Mononuclear cell (primary cell): ENCODE measurements around the gene ANKRD13D. TPM values are rescaled to one million over a fixed set of nuclear protein-coding genes. Genes with fewer than 3 reads are reported as not detected.
A peak's percentile ranks its signal among the peaks of the same experiment; 100 is the strongest.
"Not testable (repeated sequence)": the region's sequence is repeated elsewhere in the genome, so short reads cannot be mapped to it uniquely, and the experiment has no call there.

Source experiments
- H3K27me3 ChIP-seq: 2 replicates; pipeline ENCODE4 v1.6.0; 2011; ENCODE audit warnings: low read length, control low read depth; ENCODE audit not compliant: insufficient read depth
- H3K4me1 ChIP-seq: 2 replicates; pipeline ENCODE4 v1.5.1; 2011; ENCODE audit warnings: mild to moderate bottlenecking, low read length, control low read depth; ENCODE audit not compliant: insufficient read depth
- H3K4me3 ChIP-seq: 2 replicates; pipeline ENCODE4 v1.5.1; 2011; ENCODE audit warnings: mild to moderate bottlenecking, low read length, moderate library complexity
- H3K9me3 ChIP-seq: 2 replicates; pipeline ENCODE4 v1.5.1; 2011; ENCODE audit warnings: low read depth, mild to moderate bottlenecking, control low read depth, low read length
- total RNA-seq: library from RNA; depleted of rRNA; stranded (reverse); fragments of >200 nt; gene quantifications from one replicate; pipeline ENCODE4 v1.2.3, GENCODE V29; 2012

ANKRD13D gene
- total RNA-seq, 1 donor: 48.4 TPM

DNA sequence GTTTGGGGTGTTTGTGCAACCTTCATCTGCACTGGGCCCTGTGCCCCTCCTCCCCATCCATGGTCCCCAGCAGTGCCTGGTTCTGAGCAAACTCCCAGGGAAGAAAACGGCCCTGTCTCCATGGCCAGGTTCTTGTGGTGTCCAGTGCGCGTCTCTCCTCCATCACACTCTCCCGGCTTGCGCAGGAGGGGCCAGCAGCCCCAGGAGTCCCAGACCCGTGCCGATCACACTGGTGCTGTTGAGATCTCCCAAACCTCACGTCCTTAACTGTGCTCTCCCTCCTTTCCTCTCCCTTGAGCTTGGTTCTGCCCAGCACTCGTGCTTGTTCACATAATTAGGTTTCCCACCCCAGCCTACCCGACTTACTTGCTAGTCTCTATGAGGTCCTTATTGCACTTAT lies 33.8 kb upstream of the ANKRD13D start:
- H3K4me1 ChIP-seq: peaks cover 26% of the 10 kb centered on the region
- H3K27me3 ChIP-seq: no peaks in the 10 kb centered on the region
- no peak overlapping the region for H3K4me3 ChIP-seq
- H3K9me3 ChIP-seq: no peaks in the 10 kb centered on the region

DNA sequence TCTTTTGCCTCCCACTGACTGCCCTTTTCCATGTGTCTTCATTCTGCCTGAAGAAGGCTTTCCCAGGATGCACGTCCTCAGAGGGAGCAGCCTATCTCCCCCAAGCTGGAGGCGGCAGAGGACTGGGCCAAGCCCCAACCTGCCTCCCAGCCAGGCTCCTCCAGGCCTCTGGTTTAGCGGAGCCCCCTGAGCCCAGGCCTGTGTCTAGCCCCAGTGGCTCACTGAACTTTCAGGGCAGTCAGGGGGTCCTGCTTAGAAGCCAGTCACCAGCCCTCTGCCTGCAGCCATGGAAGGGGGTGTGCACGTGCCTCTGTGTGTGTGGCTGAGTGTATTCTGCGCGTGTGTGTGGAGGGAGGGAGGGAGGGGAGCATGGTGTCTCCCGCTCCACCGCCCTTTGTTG lies 33.2 kb upstream of the ANKRD13D start:
- Histone ChIP-seq H3K27me3 (no peaks in the 10 kb centered on the region), H3K4me3 (no peak overlapping the region), H3K4me1 (peaks cover 26% of the 10 kb centered on the region), H3K9me3 (no peaks in the 10 kb centered on the region)

DNA sequence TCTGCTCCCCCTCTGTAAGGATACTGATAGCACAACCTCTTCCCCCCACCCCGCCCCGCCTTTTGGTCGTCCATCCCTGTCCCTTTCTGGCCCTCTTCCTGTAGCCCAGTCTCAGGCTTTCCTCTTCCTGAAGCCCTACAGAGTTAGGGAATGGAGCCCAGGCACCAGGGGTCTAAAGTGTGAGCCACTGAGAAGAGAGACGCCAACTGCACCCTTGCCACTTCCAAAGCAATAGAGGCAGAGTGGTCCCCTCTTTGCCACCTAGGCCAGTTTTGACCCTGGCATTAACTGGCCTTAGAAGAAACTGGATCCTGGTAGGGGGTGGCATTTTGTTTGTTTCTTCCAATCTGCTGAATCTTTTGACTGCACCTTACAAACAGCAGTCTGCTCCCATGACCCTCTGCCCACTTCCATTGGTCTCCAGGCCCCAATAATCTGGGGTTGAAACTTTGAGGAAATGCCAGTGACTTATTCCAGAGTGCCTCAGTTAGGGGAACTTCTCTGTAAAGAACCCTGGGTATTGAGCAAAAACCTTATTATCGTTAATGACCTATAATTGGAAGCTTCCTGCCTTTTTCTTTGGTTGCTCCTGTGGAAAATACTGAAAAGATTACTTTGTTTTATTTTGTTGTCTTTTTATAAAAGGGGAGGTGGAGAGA lies 32.5 kb upstream of the ANKRD13D start:
- no peak overlapping the region for H3K4me3 ChIP-seq
- H3K9me3 ChIP-seq: no peaks in the 10 kb centered on the region
- no peaks in the 10 kb centered on the region for H3K27me3 ChIP-seq
- peaks cover 30% of the 10 kb centered on the region for H3K4me1 ChIP-seq

DNA sequence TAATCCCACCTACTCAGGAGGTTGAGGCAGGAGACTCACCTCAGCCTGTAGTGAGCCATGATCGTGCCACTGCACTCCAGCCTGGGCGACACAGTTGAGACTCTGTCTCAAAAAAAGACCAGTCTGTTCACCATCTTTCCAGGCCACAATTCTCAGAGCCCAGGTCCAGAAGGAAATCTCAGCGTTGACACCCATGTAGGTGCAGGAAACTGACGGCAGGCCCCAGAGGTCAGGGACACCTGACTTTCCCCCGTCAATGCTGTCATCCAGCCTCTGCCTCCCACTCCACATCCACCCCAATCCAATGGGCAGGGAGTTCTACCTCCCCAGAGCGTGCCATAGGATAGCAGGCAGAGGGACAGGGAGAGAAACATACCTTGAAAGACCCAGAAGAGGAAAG lies 28.7 kb upstream of the ANKRD13D start:
- no peak overlapping the region for H3K4me3 ChIP-seq
- no peaks in the 10 kb centered on the region for H3K27me3 ChIP-seq
- peaks cover 33% of the 10 kb centered on the region for H3K4me1 ChIP-seq
- no peaks in the 10 kb centered on the region for H3K9me3 ChIP-seq

DNA sequence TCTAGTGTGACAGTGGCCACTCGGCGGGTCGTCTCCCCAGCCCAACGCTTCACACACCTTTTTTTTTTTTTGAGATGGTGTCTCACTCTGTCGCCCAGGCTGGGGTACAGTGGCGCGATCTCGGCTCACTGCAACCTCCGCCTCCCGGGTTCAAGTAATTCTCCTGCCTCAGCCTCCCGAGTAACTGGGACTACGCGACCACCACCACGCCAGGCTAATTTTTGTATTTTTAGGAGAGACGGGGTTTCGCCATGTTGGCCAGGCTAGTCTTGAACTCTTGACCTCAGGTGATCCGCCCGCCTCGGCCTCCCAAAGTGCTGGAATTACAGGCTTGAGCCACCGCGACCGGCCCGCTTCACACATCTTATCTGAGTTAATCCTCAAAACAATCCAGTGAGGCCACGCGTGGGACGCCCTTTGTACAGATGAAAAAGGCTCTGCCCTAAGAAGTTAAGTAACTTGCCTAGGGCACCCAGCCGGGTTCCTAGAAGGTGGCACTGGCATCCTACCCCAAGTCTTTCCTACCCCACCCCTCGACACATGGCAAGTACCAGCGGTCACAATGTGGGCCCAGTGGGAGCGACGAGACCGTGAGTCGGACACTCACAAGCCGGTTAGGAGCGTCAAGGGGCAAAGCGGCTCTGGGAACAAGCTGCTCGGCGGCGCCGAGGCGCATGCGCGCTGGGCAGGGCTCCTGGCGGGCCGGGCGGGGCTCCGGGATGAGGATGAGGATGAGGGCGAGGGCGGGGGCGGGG lies 28.0 kb upstream of the ANKRD13D start:
- H3K27me3 ChIP-seq, H3K9me3 ChIP-seq, H3K4me3 ChIP-seq: not testable (repeated sequence)
- peaks cover 39% of the 10 kb centered on the region for H3K4me1 ChIP-seq

DNA sequence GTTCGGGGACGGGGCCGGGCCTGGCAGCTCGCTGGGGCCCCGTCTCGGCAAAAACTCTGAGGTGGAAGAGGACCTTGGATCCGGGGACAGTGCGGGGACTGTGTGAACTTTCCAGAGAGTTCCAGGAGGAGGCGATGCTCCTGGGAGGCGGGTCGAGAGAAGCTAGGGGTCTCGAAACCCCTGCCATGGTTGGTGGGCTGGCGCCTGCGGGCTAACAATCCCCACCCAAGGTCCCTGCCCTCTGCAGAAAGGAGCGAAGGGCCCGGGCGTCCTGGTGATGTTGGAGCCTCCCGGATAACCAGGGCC lies 27.5 kb upstream of the ANKRD13D start:
- no peak overlapping the region for H3K4me3 ChIP-seq
- H3K9me3 ChIP-seq: no peaks in the 10 kb centered on the region
- peaks cover 40% of the 10 kb centered on the region for H3K4me1 ChIP-seq

DNA sequence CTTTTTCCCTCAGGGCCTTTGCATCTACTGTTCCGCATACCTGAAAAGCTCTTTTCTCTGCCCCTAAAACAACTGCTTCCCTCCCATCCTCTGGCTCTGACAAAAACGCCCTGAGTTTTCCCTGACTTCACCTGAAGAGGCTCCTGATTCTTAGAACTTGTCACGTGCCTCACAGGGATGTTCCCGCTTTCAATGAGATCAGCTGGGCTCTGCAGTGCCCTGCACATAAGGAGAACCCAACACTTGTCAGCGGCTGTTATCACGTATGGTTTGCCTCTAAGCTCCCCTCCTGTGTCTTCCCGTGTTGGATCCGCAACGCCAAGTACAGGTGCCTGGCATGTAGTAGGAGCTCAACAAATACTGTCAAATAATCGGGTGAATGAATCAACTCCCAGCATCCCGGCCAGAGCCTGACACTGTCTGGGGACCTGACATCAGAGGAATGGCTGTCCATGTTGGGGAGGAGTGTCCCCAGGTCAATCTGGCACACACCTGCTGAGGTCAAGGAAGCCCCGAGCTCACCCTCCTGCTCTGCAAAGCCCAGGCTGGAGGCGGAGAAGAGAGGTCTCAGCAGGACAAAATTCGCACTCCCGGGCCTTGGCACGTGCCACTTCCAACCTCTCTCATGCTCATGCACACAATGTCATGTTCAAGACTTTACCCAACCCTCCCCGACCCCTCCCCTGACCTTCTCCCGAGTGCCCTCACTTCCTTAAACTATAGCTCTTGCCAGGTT lies 27.0 kb upstream of the ANKRD13D start:
- no peaks in the 10 kb centered on the region for H3K27me3 ChIP-seq
- H3K4me3 ChIP-seq: no peak overlapping the region
- peaks cover 40% of the 10 kb centered on the region for H3K4me1 ChIP-seq
- H3K9me3 ChIP-seq: no peaks in the 10 kb centered on the region

More for the DNA sequence above, 27.5 kb upstream of the ANKRD13D start:
- H3K27me3 ChIP-seq: no peaks in the 10 kb centered on the region

DNA sequence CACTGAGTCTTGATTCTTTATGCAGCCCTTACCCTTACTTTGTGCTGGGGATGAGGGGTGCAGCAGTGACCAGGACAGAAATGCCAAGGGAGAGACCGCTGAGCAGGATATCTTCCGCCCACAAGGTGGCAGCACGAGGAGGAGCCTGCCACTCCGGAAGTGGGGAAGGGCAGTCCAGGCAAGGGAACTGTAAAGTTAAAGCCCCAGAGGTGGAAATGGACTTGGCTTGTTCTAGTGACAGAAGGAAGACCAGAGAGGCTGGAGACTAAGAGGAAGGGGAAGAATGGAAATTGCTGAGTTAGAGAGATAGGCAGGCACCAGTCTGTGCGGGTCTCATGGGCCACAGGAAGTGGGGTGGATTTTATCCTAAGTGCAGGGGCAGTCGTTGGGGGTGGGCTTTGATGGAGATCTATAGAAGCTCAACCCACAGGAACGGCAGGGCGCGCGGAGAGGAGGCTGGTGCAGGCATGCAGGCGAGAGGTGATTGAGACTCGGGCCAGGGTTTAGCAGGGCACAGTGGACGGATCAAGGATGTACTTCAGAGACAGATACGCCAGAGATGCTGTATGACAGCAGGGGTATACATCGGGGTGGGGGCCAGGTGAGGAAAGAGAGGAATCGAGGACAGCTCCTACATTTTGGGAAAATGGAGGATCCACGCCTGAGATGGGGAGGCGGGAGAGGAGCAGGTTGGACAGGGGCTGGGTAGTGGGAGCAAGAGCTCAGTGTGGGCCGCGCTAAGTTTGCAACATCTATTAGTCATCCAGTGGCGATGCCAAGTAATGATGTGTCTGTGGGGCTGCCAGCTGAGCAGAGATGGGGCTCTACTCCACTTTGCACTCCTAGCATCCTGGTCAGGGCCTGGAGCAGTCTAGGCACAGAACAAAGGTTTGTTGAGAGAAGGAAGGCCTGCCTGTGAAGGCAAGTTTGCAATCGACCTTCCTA lies 26.1 kb upstream of the ANKRD13D start:
- Histone ChIP-seq H3K4me3 (no peak overlapping the region), H3K27me3 (no peaks in the 10 kb centered on the region), H3K4me1 (peaks cover 46% of the 10 kb centered on the region), H3K9me3 (no peaks in the 10 kb centered on the region)

DNA sequence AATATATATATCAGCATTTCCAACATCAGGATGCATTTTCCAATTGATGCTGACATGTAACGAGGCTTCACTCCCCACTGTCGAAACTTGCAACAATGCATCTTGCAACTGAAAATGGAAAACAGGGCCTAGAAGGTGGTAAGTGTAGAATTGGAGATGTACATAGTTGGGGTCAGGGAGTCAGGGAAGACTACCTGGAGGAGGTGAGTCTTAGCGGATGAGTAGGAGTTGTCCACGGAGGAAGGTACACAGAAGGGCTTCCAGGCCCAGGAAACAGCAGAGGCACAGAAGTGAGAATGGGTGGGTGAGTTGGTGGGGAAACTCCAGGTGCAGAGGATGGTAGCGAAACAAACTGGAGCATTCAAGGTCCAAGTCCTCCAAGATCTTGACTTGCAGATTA lies 24.8 kb upstream of the ANKRD13D start:
- Histone ChIP-seq H3K4me3 (no peak overlapping the region), H3K4me1 (peaks cover 59% of the 10 kb centered on the region), H3K27me3 (no peaks in the 10 kb centered on the region), H3K9me3 (no peaks in the 10 kb centered on the region)

DNA sequence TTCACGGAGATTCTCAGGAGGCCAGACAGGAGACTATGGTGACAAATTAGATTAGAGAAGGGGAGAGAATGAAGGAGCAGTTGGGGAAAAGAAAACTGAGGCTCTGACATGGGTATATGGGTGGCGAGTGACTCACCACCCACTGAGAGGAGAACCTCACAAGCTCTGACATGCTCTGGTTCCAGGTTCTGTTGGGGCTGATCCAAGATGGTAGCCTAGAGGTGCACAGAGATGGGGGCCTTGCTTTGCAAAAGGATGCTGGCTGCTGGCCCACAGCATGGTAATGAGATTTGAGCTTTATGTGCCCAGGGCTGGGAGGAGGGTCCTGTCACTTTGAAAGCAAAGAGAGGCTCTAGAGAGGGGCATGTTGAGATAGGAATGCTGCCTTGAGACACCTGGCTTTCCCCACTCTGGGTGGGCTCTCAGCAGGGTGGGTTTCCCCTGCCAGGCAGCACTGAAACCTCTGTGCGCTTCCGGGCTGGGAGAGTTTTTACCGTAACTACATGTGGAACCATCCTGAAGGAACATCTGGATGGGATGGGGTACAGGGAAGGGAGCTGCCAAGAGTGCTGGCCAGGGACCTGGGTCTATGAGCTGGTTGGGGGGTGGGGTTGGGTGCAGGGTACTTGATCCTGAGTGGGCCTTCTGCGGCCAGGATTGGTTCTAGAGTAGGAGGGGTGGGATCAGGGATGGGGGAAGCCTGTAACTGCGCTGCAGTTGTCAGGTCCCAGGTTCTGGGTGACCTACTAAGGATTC lies 24.0 kb upstream of the ANKRD13D start:
- H3K4me3 ChIP-seq: no peak overlapping the region
- H3K4me1 ChIP-seq: peaks cover 67% of the 10 kb centered on the region
- no peaks in the 10 kb centered on the region for H3K9me3 ChIP-seq
- H3K27me3 ChIP-seq: no peaks in the 10 kb centered on the region

DNA sequence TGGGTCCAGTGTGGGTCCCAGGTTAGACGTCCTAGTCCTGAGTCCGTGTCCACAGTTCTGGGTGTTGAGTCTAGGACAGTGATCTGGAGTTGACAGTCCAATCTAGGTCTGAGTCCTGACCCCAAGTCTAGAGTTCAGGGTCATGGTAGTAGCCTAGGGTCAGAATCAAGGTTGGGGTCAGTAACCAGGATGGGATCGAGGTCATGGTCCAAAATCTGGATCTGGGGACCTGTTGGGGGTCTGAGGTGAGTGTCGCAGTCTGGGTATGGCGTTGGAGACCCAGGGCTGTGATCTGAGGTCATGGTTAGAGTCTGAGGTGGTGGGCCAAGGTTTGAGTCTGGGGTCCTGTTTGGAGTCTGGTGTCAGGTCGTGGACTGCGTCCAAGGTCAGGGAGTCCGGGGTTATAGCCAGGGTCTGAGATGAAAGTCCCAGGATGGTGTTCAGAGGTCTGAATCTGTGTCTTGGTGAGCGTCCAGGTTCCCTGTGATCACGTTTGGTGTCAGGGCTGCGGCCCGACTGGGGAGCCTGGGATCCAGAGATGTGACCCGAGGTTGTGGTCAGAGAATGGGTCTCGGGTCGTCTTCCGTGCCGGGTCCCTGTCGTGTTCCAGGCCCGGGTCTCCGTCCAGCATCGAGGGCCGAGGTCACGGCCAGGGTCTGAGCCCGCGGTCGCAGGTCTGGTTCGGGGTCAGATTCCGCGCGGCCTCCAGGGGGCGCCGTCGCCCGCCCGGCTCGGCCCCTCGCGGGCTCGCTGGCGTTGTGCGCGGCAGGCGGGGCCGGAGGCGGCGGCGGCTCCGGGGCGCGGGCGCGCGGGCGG lies 23.3 kb upstream of the ANKRD13D start:
- Histone ChIP-seq H3K4me3 (no peak overlapping the region), H3K9me3 (no peaks in the 10 kb centered on the region), H3K4me1 (peaks cover 75% of the 10 kb centered on the region), H3K27me3 (no peaks in the 10 kb centered on the region)

DNA sequence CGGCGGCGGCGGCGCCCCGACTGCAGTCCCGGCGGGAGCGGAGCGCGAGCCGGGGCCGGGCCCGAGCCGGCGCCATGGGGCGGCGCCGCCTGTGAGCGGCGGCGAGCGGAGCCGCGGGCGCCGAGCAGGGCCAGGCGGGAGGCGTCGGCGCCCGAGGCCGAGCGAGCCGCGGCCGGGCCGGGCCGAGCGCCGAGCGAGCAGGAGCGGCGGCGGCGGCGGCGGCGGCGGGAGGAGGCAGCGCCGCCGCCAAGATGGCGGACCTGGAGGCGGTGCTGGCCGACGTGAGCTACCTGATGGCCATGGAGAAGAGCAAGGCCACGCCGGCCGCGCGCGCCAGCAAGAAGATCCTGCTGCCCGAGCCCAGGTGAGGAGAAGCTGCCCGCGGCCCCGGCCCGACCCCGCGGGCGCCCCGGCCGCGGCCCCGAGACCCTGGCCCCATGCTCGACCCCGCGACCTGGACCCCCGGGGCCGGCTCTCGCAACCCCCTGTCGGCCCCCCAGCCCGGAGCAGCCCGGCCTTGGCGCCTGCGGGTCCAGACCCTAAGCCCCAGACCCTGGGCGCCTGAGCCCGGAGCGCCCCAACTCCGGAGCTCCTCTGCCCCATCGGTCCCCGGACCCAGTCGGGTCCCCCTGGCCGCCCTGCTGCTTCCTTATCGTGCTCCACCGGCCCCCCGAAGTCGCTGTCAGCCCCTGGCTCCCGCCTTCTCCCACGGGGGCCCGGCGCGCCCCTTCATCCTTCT lies 22.5 kb upstream of the ANKRD13D start, which contains the start of gene GRK2:
Gene GRK2, plus strand, starts transcription at position 25 of the 739 bp plus-strand sequence. Its CDS starts 227 bp downstream, at position 252.
- no peaks in the 10 kb centered on the region for H3K9me3 ChIP-seq
- no peaks in the 10 kb centered on the region for H3K27me3 ChIP-seq
- H3K4me1 ChIP-seq: peaks cover 77% of the 10 kb centered on the region
- peak within 1 kb of the TSS; percentile 87 for H3K4me3 ChIP-seq
